Liver (tissue), 9 donors: Measurements from ENCODE around the gene MGAT5. TPM values are rescaled to one million over a fixed set of nuclear protein-coding genes. Genes with fewer than 3 reads are reported as not detected.

Experiments
- DNase-seq: peaks from one replicate; pipeline ENCODE4 v3.0.0-alpha.2; 2017; ENCODE audit warnings: low spot score
- H3K27ac ChIP-seq, 2 donors: one replicate each; pipeline ENCODE4 v1.7.0; 2013; ENCODE audit warnings: inconsistent platforms in 2 of 2, low read length in 2 of 2, control low read depth in 1 of 2, low read depth in 1 of 2, mild to moderate bottlenecking in 1 of 2
- H3K27me3 ChIP-seq, 4 donors: one replicate each; pipeline versions ENCODE4 v1.6.1 to v1.7.0; 2013; ENCODE audit warnings: low read length in 3 of 4, inconsistent platforms in 1 of 4, mild to moderate bottlenecking in 1 of 4, moderate library complexity in 1 of 4; ENCODE audit not compliant: control insufficient read depth in 4 of 4, insufficient read depth in 4 of 4
- H3K36me3 ChIP-seq, 4 donors: one replicate each; pipeline versions ENCODE4 v1.6.1 to v1.7.0; 2013; ENCODE audit warnings: low read length in 3 of 4, mild to moderate bottlenecking in 3 of 4, low read depth in 1 of 4, moderate library complexity in 1 of 4; ENCODE audit not compliant: control insufficient read depth in 4 of 4, insufficient read depth in 3 of 4
- H3K4me1 ChIP-seq, 4 donors: one replicate each; pipeline versions ENCODE4 v1.6.1 to v1.7.0; 2013; ENCODE audit warnings: low read length in 3 of 4, mild to moderate bottlenecking in 3 of 4, moderate library complexity in 1 of 4; ENCODE audit not compliant: control insufficient read depth in 4 of 4, insufficient read depth in 4 of 4
- H3K4me3 ChIP-seq, 3 donors: one replicate each; pipeline versions ENCODE4 v1.6.1 to v1.7.0; 2013; ENCODE audit warnings: low read length in 3 of 3, control low read depth in 1 of 3, low read depth in 1 of 3, mild to moderate bottlenecking in 1 of 3
- H3K9ac ChIP-seq, 2 donors: one replicate each; pipeline ENCODE4 v1.7.0; 2013; ENCODE audit warnings: low read length in 2 of 2, mild to moderate bottlenecking in 2 of 2, moderate library complexity in 2 of 2, control low read depth in 1 of 2, low read depth in 1 of 2
- H3K9me3 ChIP-seq, 4 donors: one replicate each; pipeline versions ENCODE4 v1.6.1 to v1.7.0; 2013; ENCODE audit warnings: low read length in 3 of 4; ENCODE audit not compliant: control insufficient read depth in 4 of 4
- CTCF ChIP-seq: fragments of 150-350 bp; IDR thresholded peaks from 2 replicates; pipeline ENCODE4 v1.5.1; 2017; ENCODE audit warnings: improper control_type of control experiment, low read depth, low read length; ENCODE audit not compliant: missing input control
- EGR1 ChIP-seq, 2 donors: IDR thresholded peaks; 2 replicates each; pipeline ENCODE4 v1.6.1; 2016 to 2018; ENCODE audit warnings: antibody characterized with exemption in 2 of 2, low read depth in 2 of 2
- FOXA1 ChIP-seq: IDR thresholded peaks from 2 replicates; pipeline ENCODE4 v1.6.1; 2016; ENCODE audit warnings: antibody characterized with exemption
- FOXA2 ChIP-seq: IDR thresholded peaks from 2 replicates; pipeline ENCODE4 v1.6.1; 2016; ENCODE audit warnings: antibody characterized with exemption
- GABPA ChIP-seq, 2 donors: IDR thresholded peaks in 1 of 2; conservative IDR thresholded peaks in 1 of 2; 2 replicates each; pipeline ENCODE4 v1.6.1; 2016; ENCODE audit warnings: antibody characterized with exemption in 2 of 2, mild to moderate bottlenecking in 1 of 2, moderate library complexity in 1 of 2
- HNF4A ChIP-seq, 2 donors: conservative IDR thresholded peaks; 2 replicates each; pipeline ENCODE4 v1.6.1; 2016; ENCODE audit warnings: antibody characterized with exemption in 2 of 2, mild to moderate bottlenecking in 2 of 2
- HNF4G ChIP-seq: IDR thresholded peaks from 2 replicates; pipeline ENCODE4 v1.6.1; 2016; ENCODE audit warnings: antibody characterized with exemption
- JUND ChIP-seq, 2 donors: IDR thresholded peaks; 2 replicates each; pipeline ENCODE4 v1.6.1; 2016; ENCODE audit warnings: antibody characterized with exemption in 2 of 2
- MAX ChIP-seq: IDR thresholded peaks from 2 replicates; pipeline ENCODE4 v1.6.1; 2016; ENCODE audit warnings: antibody characterized with exemption
- NR2F2 ChIP-seq: IDR thresholded peaks from 2 replicates; pipeline ENCODE4 v1.6.1; 2016; ENCODE audit warnings: antibody characterized with exemption
- RAD21 ChIP-seq, 2 donors: IDR thresholded peaks; 2 replicates each; pipeline ENCODE4 v1.6.1; 2016; ENCODE audit warnings: antibody characterized with exemption in 2 of 2, mild to moderate bottlenecking in 2 of 2
- REST ChIP-seq: IDR thresholded peaks from 2 replicates; pipeline ENCODE4 v1.6.1; 2016; ENCODE audit warnings: antibody characterized with exemption, mild to moderate bottlenecking
- RXRA ChIP-seq, 2 donors: IDR thresholded peaks; 2 replicates each; pipeline ENCODE4 v1.6.1; 2017 to 2018; ENCODE audit warnings: antibody characterized with exemption in 2 of 2, mild to moderate bottlenecking in 1 of 2
- SP1 ChIP-seq: IDR thresholded peaks from 2 replicates; pipeline ENCODE4 v1.6.1; 2018; ENCODE audit warnings: antibody characterized with exemption, mild to moderate bottlenecking
- TAF1 ChIP-seq: conservative IDR thresholded peaks from 2 replicates; pipeline ENCODE4 v1.6.1; 2016; ENCODE audit warnings: antibody characterized with exemption, mild to moderate bottlenecking
- YY1 ChIP-seq: IDR thresholded peaks from 2 replicates; pipeline ENCODE4 v1.6.1; 2016; ENCODE audit warnings: antibody characterized with exemption, mild to moderate bottlenecking
- ZBTB33 ChIP-seq: IDR thresholded peaks from 2 replicates; pipeline ENCODE4 v1.6.1; 2016; ENCODE audit warnings: antibody characterized with exemption
- WGBS: extraction: QIAGEN DNeasy Blood & Tissue Kit; methylation state at CpG from one replicate; pipeline ENCODE4 v1.1.7; 2013; 5-methylcytosine and 5-hydroxymethylcytosine counted together
- polyA plus RNA-seq, 2 donors: library from polyadenylated mRNA; stranded (reverse) in 1 of 2; unstranded in 1 of 2; fragments of 200-250 nt in 1 of 2; fragments of >200 nt in 1 of 2; fragmentation: Nextera tagmentation in 1 of 2; extraction: Ambion mirVana in 1 of 2; gene quantifications; one replicate each; pipeline versions ENCODE4 v1.2.1 to v1.2.3, GENCODE V29; 2013 to 2015
- total RNA-seq, 2 donors: library from RNA; depleted of rRNA; stranded (reverse); fragments of >200 nt; gene quantifications; one replicate each; pipeline ENCODE4 v1.2.3, GENCODE V29; 2014
- TF ChIP-seq, protein P1 (sequence below): IDR thresholded peaks from 2 replicates; pipeline ENCODE4 v1.6.1; 2016; ENCODE audit warnings: antibody characterized with exemption
- donor health status: healthy.
- donor health status: healthy.
- donor health status: healthy.
- donor health status: healthy.
- donor health status: healthy.

Gene MGAT5
- total and polyA plus RNA-seq, 4 donors = 1.8 to 12.7 (median 5.6) TPM

DNA sequence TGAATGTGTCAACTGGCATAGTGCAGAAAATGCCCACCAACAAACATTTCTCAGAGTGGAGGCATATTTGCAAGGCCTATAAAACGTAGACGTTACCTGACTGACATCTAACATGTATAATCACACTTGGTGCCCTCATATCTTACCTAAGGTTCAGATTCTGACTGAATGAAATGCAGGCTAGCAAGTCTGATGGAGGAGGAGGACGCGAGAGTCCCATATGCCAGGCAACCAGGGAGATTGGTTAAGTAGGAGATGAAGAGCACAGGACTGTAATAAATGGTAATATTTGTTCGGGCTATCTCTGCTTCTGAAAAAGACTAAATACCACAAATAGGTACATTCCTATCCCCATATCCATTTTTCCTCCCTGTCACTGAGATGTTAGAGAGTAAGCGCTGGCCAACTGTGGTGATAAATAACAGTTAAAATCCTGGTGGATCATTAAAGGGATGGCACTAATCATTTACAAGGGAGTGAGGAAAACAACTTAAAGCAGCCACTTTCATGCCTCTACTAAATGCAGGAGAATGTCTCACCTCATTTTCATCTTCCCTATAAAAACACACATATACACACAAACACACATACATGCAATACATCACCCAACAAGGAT is 247.7 kb downstream of the MGAT5 start:
- H3K4me1 ChIP-seq = no peaks in the 10 kb centered on the region
- 80% methylated on average over 6 of the region's 6 CpGs for WGBS
- H3K27ac ChIP-seq = no peak overlapping the region
- TF ChIP-seq ZBTB33 (no peak), RXRA (IDR thresholded peaks at IDR 0.05) (no peak), EGR1 (IDR thresholded peaks at IDR 0.05; ENCODE audit: low read depth in 2 of 2) (no peak), RAD21 (IDR thresholded peaks at IDR 0.05) (no peak), TAF1 (no peak), NR2F2 (no peak), CTCF (no peak), FOXA1 (no peak), FOXA2 (no peak), YY1 (no peak), JUND (IDR thresholded peaks at IDR 0.05) (no peak), GABPA (IDR thresholded peaks at IDR 0.05 in 1 of 2, conservative IDR thresholded peaks at IDR 0.05 in 1 of 2) (no peak), MAX (no peak), HNF4G (no peak), SP1 (no peak), REST (no peak), HNF4A (conservative IDR thresholded peaks at IDR 0.05) (no peak)
- TF ChIP-seq, protein P1, sequence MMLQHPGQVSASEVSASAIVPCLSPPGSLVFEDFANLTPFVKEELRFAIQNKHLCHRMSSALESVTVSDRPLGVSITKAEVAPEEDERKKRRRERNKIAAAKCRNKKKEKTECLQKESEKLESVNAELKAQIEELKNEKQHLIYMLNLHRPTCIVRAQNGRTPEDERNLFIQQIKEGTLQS = no peak
- no peak overlapping the region for H3K9ac ChIP-seq
- H3K9me3 ChIP-seq = no peaks in the 10 kb centered on the region
- DNase-seq = no peak
- no peaks in the 10 kb centered on the region for H3K36me3 ChIP-seq
- H3K27me3 ChIP-seq = no peaks in the 10 kb centered on the region
- H3K4me3 ChIP-seq = no peak overlapping the region
